GM12878 (cell line): Measurements from ENCODE around the gene PIK3R4. TPM values are rescaled to one million over a fixed set of nuclear protein-coding genes. Genes with fewer than 3 reads are reported as not detected.

Experiments
- ATAC-seq: fragments of 200-7000 bp; cut with Tn5 transposase; 3 replicates; pipeline ENCODE4 v1.9.1; 2020; ENCODE audit warnings: mild to moderate bottlenecking, moderate library complexity
- BruUV-seq: library from RNA; stranded (reverse); fragments of 400-500 nt; replicated peaks from 2 replicates; lab custom pipeline; 2021; lab: Mats Ljungman, UMichigan
- CTCF ChIA-PET: fragments of 300-600 bp; sonication (Branson Sonifier 250); formaldehyde crosslinking; extraction: SDS; loops from one replicate; lab custom pipeline; 2021; ENCODE audit warnings: inconsistent platforms; lab: Yijun Ruan, JAX
- POLR2A ChIA-PET: fragments of 350-600 bp; formaldehyde crosslinking; extraction: SDS; loops from one replicate; lab custom pipeline; 2021; ENCODE audit warnings: inconsistent platforms; lab: Charles Lee
- RAD21 ChIA-PET: fragments of 300-600 bp; sonication (Branson Sonifier 250); formaldehyde crosslinking; loops from one replicate; lab custom pipeline; 2023; ENCODE audit warnings: antibody characterized with exemption; ENCODE audit not compliant: unreplicated experiment; lab: Charles Lee
- SMC1A ChIA-PET: fragments of 300-600 bp; sonication (Branson Sonifier 250); formaldehyde crosslinking; loops from one replicate; lab custom pipeline; 2023; ENCODE audit not compliant: unreplicated experiment, uncharacterized antibody; lab: Charles Lee
- DNase-seq: peaks from one replicate; pipeline ENCODE4 v3.0.0-alpha.2; 2011; ENCODE audit warnings: low read depth, low spot score
- FAIRE-seq: peaks from 3 replicates; lab custom pipeline; 2011; peaks lifted over from hg19 to GRCh38; lab: Jason Lieb, UNC
- H2AFZ ChIP-seq: 2 replicates; pipeline ENCODE4 v1.6.0; 2011; ENCODE audit warnings: low read depth, low read length, control low read depth; ENCODE audit not compliant: control insufficient read depth
- H3K27ac ChIP-seq: 2 replicates; pipeline ENCODE4 v1.5.1; 2011; ENCODE audit warnings: control low read depth; ENCODE audit not compliant: control insufficient read depth, insufficient read depth
- H3K27me3 ChIP-seq, 2 experiments: replicated peaks in 1 of 2; 2 replicates each; pipeline versions ENCODE4 v1.6.0 to v1.6.1; 2011; ENCODE audit warnings: low read length in 1 of 2; ENCODE audit not compliant: control insufficient read depth in 2 of 2, insufficient read depth in 2 of 2
- H3K36me3 ChIP-seq, 2 experiments: 2 replicates each; pipeline ENCODE4 v1.5.1; 2011; ENCODE audit warnings: low read length in 1 of 2; ENCODE audit not compliant: control insufficient read depth in 2 of 2, insufficient read depth in 2 of 2
- H3K4me1 ChIP-seq: 2 replicates; pipeline ENCODE4 v1.6.1; 2011; ENCODE audit warnings: mild to moderate bottlenecking, low read length, moderate library complexity, mixed read lengths; ENCODE audit not compliant: control insufficient read depth, insufficient read depth
- H3K4me2 ChIP-seq: 2 replicates; pipeline ENCODE4 v1.6.0; 2011; ENCODE audit warnings: control low read depth; ENCODE audit not compliant: control insufficient read depth, insufficient read depth
- H3K4me3 ChIP-seq: fragments of 200-600 bp; sonication (generic); 2 replicates; pipeline ENCODE4 v1.5.1; 2016
- H3K79me2 ChIP-seq: 2 replicates; pipeline ENCODE4 v1.6.0; 2011; ENCODE audit warnings: low read length; ENCODE audit not compliant: control insufficient read depth, insufficient read depth
- H3K9ac ChIP-seq: 2 replicates; pipeline ENCODE4 v1.8.0; 2011; ENCODE audit warnings: low read length, control low read depth, mixed read lengths; ENCODE audit not compliant: control insufficient read depth, insufficient read depth
- H3K9me3 ChIP-seq: replicated peaks from 3 replicates; pipeline ENCODE4 v1.5.1; 2011; ENCODE audit warnings: mild to moderate bottlenecking, low read length; ENCODE audit not compliant: control insufficient read depth, insufficient read depth
- H4K20me1 ChIP-seq: 2 replicates; pipeline ENCODE4 v1.6.0; 2011; ENCODE audit not compliant: control insufficient read depth, insufficient read depth
- CBX5 ChIP-seq: sonication (generic); IDR thresholded peaks from 2 replicates; pipeline ENCODE4 v1.6.1; 2016; ENCODE audit warnings: low read depth, moderate library complexity, mild to moderate bottlenecking, inconsistent platforms
- CEBPB ChIP-seq, 2 experiments: fragments of 150-350 bp in 1 of 2; IDR thresholded peaks; 2 replicates each; pipeline ENCODE4 v1.6.1; 2012 to 2014; ENCODE audit warnings: low read depth in 2 of 2, low read length in 2 of 2, borderline replicate concordance in 1 of 2, inconsistent platforms in 1 of 2
- EP300 ChIP-seq, 2 experiments: fragments of 150-350 bp in 1 of 2; IDR thresholded peaks; 2 replicates each; pipeline ENCODE4 v1.6.1; 2011 to 2012; ENCODE audit warnings: low read depth in 2 of 2, low read length in 2 of 2, borderline replicate concordance in 1 of 2, improper control_type of control experiment in 1 of 2, inconsistent platforms in 1 of 2; ENCODE audit not compliant: control insufficient read depth in 1 of 2
- HDAC2 ChIP-seq: fragments of 200-600 bp; sonication (generic); IDR thresholded peaks from 2 replicates; pipeline ENCODE4 v1.6.1; 2017
- RELA ChIP-seq: fragments of 450-650 bp; IDR thresholded peaks from 2 replicates; pipeline ENCODE4 v1.8.0; 2014; ENCODE audit warnings: borderline replicate concordance; ENCODE audit not compliant: partially characterized antibody
- YBX1 ChIP-seq: fragments of 450-650 bp; IDR thresholded peaks from 2 replicates; pipeline ENCODE4 v1.6.1; 2016; ENCODE audit warnings: antibody characterized with exemption
- ZNF622 ChIP-seq: fragments of 450-650 bp; IDR thresholded peaks from 2 replicates; pipeline ENCODE4 v1.6.1; 2017; ENCODE audit warnings: mild to moderate bottlenecking, inconsistent platforms
- WGBS: methylation state at CpG from one replicate; pipeline ENCODE4 v1.1.6; 2016; ENCODE audit warnings: low lambda C conversion rate; ENCODE audit not compliant: insufficient replicate concordance, insufficient coverage; ENCODE audit errors: missing lambda C conversion rate; 5-methylcytosine and 5-hydroxymethylcytosine counted together
- in situ Hi-C: fragments of 300-500 bp; cut with MboI; formaldehyde crosslinking; loops from 9 replicates; pipeline ENCODE4 v1.14.3; 2018; ENCODE audit warnings: mixed read lengths
- intact Hi-C: fragments of 100-400 bp; cut with micrococcal nuclease; formaldehyde crosslinking; loops from one replicate; pipeline ENCODE4 v1.14.2; 2022; ENCODE audit not compliant: unreplicated experiment
- polyA plus RNA-seq, 11 experiments: library from polyadenylated mRNA; depleted of rRNA in 4 of 11; unstranded in 6 of 11; stranded (reverse) in 5 of 11; fragments of >200 nt; fragmentation: Nextera tagmentation in 4 of 11; fragmentation: Illumina TruSeq in 1 of 11; extraction: Ambion mirVana in 4 of 11; extraction: Trizol in 1 of 11; gene quantifications; 1 replicate in 1 of 11; 2 replicates in 10 of 11; pipeline versions ENCODE4 v1.2.1 to v1.2.3, GENCODE V29; 2011 to 2016; ENCODE audit warnings: inconsistent platforms in 2 of 11, missing spikeins in 2 of 11, low read depth in 1 of 11
- total RNA-seq, 4 experiments: library from RNA; depleted of rRNA in 3 of 4; stranded (reverse); fragments of >200 nt in 3 of 4; fragmentation: Illumina TruSeq in 1 of 4; extraction: Trizol in 1 of 4; gene quantifications; 2 replicates each; pipeline versions ENCODE4 v1.2.1 to v1.2.3, GENCODE V29; 2013 to 2021
- TF ChIP-seq, protein P1 (sequence below): fragments of 450-650 bp; IDR thresholded peaks from 2 replicates; pipeline ENCODE4 v1.6.1; 2017; ENCODE audit warnings: mild to moderate bottlenecking, low read depth, inconsistent platforms; ENCODE audit not compliant: poor library complexity, severe bottlenecking

Gene PIK3R4
- total and polyA plus RNA-seq, 10 of the 15 experiments (the other 5 are each of a cell fraction or from before 2014, with no cell fraction given): 22.6 to 50.2 (median 31.1) TPM

DNA sequence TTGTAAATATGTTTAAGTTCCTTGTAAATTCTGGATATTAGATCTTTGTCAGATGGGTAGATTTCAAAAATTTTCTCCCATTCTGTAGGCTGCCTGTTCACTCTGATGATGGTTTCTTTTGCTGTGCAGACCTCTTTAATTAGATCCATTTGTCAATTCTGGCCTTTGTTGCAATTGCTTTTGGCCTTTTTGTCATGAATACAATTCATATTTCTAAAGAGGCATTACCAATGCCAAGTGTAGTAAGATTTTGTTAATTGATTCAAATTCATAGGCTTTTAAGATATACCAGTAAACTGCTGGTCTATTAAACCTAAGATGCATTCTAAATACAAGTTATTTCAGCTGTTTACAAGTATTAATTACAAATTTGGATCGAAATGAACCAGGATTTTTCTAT is 31.0 kb downstream of the PIK3R4 start:
- ChIA-PET POLR2A (interaction anchor here (0.7 kb wide), 1 partner anchor 326 kb away, joined by 3 read pairs; no protein-coding TSS in a partner anchor), SMC1A (no interaction called here), RAD21 (interaction anchor here (1.2 kb wide), 1 partner anchor 44 kb away, joined by 3 read pairs; no protein-coding TSS in a partner anchor), CTCF (no interaction called here)
- TF ChIP-seq CEBPB (IDR thresholded peaks at IDR 0.05; ENCODE audit: borderline replicate concordance in 1 of 2, low read depth in 2 of 2, low read length in 2 of 2): no peak
- H2AFZ ChIP-seq: no peak overlapping the region
- H3K4me3 ChIP-seq: no peak overlapping the region
- DNase-seq (no peak), ATAC-seq (no peak), FAIRE-seq (no peak)
- no peaks in the 10 kb centered on the region for H3K79me2 ChIP-seq
- no peaks in the 10 kb centered on the region for H3K27me3 ChIP-seq
- no peaks in the 10 kb centered on the region for H3K9me3 ChIP-seq
- H3K9ac ChIP-seq: no peak overlapping the region
- no peaks in the 10 kb centered on the region for H3K4me1 ChIP-seq
- in situ Hi-C loops (no loop called here), intact Hi-C loops (no loop called here)
- no peak overlapping the region for H3K4me2 ChIP-seq
- no TSS peak for BruUV-seq
- H3K36me3 ChIP-seq: peaks cover 0 to 12% of the 10 kb centered on the region in 2 experiments; a peak in 1 of 4 replicates
- no peaks in the 10 kb centered on the region for H4K20me1 ChIP-seq
- no peak overlapping the region for H3K27ac ChIP-seq
- 56% methylated on average over 1 of the region's 1 CpG for WGBS

DNA sequence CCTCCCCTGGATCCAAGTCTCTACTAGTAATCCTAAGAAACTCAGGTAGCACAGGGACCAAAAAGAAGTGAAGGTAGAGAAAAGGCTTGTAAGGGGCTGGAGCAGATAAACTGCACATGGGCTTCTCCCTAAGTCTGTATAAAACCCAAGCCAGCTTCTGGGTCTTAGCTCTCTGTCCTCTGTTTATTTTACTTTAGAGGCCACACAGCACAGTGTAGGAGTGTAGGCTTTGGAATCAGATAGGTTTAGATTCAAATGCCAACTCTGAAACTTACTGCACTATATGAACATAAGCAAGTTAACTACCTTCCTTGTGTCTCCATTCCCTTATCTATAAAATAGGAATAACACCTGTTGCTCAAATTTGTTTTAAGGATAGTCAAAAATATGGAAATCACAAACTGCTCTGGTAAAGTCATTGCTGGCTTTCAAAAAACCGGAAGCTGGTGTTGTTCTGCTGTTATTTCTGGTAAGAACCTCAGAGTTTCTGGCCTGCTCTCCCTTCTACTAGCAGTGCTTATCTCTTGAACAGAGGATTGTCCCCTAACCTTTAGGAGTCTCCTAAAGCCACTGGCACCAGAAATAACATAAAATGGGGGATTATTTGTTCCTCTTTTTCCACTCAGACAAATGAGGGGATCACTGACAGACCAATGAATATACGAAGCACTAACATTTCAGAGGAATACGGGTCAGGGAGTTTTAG is 33.8 kb downstream of the PIK3R4 start:
- no peak overlapping the region for H3K4me2 ChIP-seq
- H3K27me3 ChIP-seq: no peaks in the 10 kb centered on the region
- no peaks in the 10 kb centered on the region for H3K79me2 ChIP-seq
- no peaks in the 10 kb centered on the region for H4K20me1 ChIP-seq
- no peak overlapping the region for H3K4me3 ChIP-seq
- ATAC-seq (no peak; the same call in 2 of the 3 replicates), FAIRE-seq (no peak), DNase-seq (no peak)
- BruUV-seq: no TSS peak
- intact Hi-C loops (no loop called here), in situ Hi-C loops (no loop called here)
- no peak overlapping the region for H3K9ac ChIP-seq
- H3K27ac ChIP-seq: no peak overlapping the region
- H2AFZ ChIP-seq: no peak overlapping the region
- SMC1A ChIA-PET: interaction anchor here (1.5 to 2.0 kb wide), 3 partner anchors 11 to 308 kb away, joined by 4 to 8 read pairs (median 7); no protein-coding TSS in a partner anchor
- no peaks in the 10 kb centered on the region for H3K9me3 ChIP-seq
- TF ChIP-seq EP300 (IDR thresholded peaks at IDR 0.05; ENCODE audit: borderline replicate concordance in 1 of 2, control insufficient read depth in 1 of 2, low read depth in 2 of 2, low read length in 2 of 2) (no peak), HDAC2 (no peak), RELA (no peak), ZNF622 (no peak), CBX5 (no peak), YBX1 (no peak)
- TF ChIP-seq, protein P1, sequence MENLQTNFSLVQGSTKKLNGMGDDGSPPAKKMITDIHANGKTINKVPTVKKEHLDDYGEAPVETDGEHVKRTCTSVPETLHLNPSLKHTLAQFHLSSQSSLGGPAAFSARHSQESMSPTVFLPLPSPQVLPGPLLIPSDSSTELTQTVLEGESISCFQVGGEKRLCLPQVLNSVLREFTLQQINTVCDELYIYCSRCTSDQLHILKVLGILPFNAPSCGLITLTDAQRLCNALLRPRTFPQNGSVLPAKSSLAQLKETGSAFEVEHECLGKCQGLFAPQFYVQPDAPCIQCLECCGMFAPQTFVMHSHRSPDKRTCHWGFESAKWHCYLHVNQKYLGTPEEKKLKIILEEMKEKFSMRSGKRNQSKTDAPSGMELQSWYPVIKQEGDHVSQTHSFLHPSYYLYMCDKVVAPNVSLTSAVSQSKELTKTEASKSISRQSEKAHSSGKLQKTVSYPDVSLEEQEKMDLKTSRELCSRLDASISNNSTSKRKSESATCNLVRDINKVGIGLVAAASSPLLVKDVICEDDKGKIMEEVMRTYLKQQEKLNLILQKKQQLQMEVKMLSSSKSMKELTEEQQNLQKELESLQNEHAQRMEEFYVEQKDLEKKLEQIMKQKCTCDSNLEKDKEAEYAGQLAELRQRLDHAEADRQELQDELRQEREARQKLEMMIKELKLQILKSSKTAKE: no peak
- TF ChIP-seq, all 136 proteins: peak for 0
- Histone ChIP-seq H3K36me3 (peaks cover 0 to 8% of the 10 kb centered on the region in 2 experiments; a peak in 1 of 4 replicates), H3K4me1 (no peaks in the 10 kb centered on the region)
- 75% methylated on average over 3 of the region's 3 CpGs for WGBS
- POLR2A ChIA-PET: no interaction called here
- RAD21 ChIA-PET: interaction anchor here (0.5 kb wide), 1 partner anchor 10 kb away, joined by 3 read pairs; no protein-coding TSS in a partner anchor
- CTCF ChIA-PET: interaction anchor here (0.9 to 1.5 kb wide), 3 partner anchors 11 to 943 kb away, joined by 4 read pairs; no protein-coding TSS in a partner anchor
